BJ (cell line): Measurements from ENCODE around the gene SETD3. TPM values are rescaled to one million over a fixed set of nuclear protein-coding genes. Genes with fewer than 3 reads are reported as not detected.

Source experiments
- CTCF ChIA-PET: fragments of 350-600 bp; formaldehyde crosslinking; extraction: SDS; loops from one replicate; lab custom pipeline; 2021; ENCODE audit warnings: antibody characterized with exemption, inconsistent platforms; lab: Yijun Ruan, JAX
- POLR2A ChIA-PET: fragments of 300-600 bp; sonication (Branson Sonifier 250); formaldehyde crosslinking; extraction: SDS; loops from one replicate; lab custom pipeline; 2021; ENCODE audit warnings: antibody characterized with exemption; lab: Charles Lee
- DNase-seq: peaks from one replicate; pipeline ENCODE4 v3.0.0-alpha.2; 2011; ENCODE audit warnings: low read depth
- H3K27me3 ChIP-seq: 2 replicates; pipeline ENCODE4 v1.6.0; 2011; ENCODE audit warnings: low read length; ENCODE audit not compliant: control insufficient read depth, insufficient read depth
- H3K36me3 ChIP-seq: 2 replicates; pipeline ENCODE4 v1.5.1; 2011; ENCODE audit warnings: low read length; ENCODE audit not compliant: control insufficient read depth, insufficient read depth
- H3K4me3 ChIP-seq: 2 replicates; pipeline ENCODE4 v1.5.1; 2011; ENCODE audit warnings: low read depth, mild to moderate bottlenecking, control low read depth, low read length
- polyA plus RNA-seq: library from polyadenylated mRNA; depleted of rRNA; stranded (reverse); fragments of >200 nt; gene quantifications from 2 replicates; pipeline ENCODE4 v1.2.3, GENCODE V29; 2011
- TF ChIP-seq, protein P1 (sequence below): IDR thresholded peaks from 2 replicates; pipeline ENCODE4 v1.5.1; 2011; ENCODE audit warnings: low read depth, mild to moderate bottlenecking, control low read depth, inconsistent platforms, low read length, moderate library complexity; ENCODE audit not compliant: insufficient read depth

SETD3 gene
- polyA plus RNA-seq, 1 experiment: 20.2 TPM

- POLR2A ChIA-PET: no interaction called here
- Histone ChIP-seq H3K36me3 (no peaks in the 10 kb centered on the region), H3K27me3 (peaks cover 10% of the 10 kb centered on the region; the same call in 1 of the 2 replicates), H3K4me3 (no peak overlapping the region)
- TF ChIP-seq, protein P1, sequence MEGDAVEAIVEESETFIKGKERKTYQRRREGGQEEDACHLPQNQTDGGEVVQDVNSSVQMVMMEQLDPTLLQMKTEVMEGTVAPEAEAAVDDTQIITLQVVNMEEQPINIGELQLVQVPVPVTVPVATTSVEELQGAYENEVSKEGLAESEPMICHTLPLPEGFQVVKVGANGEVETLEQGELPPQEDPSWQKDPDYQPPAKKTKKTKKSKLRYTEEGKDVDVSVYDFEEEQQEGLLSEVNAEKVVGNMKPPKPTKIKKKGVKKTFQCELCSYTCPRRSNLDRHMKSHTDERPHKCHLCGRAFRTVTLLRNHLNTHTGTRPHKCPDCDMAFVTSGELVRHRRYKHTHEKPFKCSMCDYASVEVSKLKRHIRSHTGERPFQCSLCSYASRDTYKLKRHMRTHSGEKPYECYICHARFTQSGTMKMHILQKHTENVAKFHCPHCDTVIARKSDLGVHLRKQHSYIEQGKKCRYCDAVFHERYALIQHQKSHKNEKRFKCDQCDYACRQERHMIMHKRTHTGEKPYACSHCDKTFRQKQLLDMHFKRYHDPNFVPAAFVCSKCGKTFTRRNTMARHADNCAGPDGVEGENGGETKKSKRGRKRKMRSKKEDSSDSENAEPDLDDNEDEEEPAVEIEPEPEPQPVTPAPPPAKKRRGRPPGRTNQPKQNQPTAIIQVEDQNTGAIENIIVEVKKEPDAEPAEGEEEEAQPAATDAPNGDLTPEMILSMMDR: no peak
- CTCF ChIA-PET: interaction anchor here (8.7 kb wide), 1 partner anchor 7 kb away, joined by 73 read pairs; no protein-coding TSS in a partner anchor
- DNase-seq: no peak
Observed at GRCh38 chr14:99383472-99384449, 96.9 kb downstream of the SETD3 start.

GRCh38 chr14:99382781-99383471 is 97.7 kb downstream of the SETD3 start:
- POLR2A ChIA-PET: no interaction called here

GRCh38 chr14:99382071-99382470 is 98.6 kb downstream of the SETD3 start:
- POLR2A ChIA-PET: no interaction called here
- Histone ChIP-seq H3K27me3 (peaks cover 10% of the 10 kb centered on the region; the same call in 1 of the 2 replicates), H3K36me3 (no peaks in the 10 kb centered on the region), H3K4me3 (no peak overlapping the region)
- TF ChIP-seq, protein P1: no peak
- no peak for DNase-seq
- CTCF ChIA-PET: interaction anchor here (2.1 to 8.7 kb wide), 2 partner anchors 9 to 33 kb away, joined by 11 to 73 read pairs; no protein-coding TSS in a partner anchor

More at GRCh38 chr14:99382781-99383471, 97.7 kb downstream of the SETD3 start:
- DNase-seq: no peak
- Histone ChIP-seq H3K36me3 (no peaks in the 10 kb centered on the region), H3K4me3 (no peak overlapping the region), H3K27me3 (peaks cover 10% of the 10 kb centered on the region; the same call in 1 of the 2 replicates)
- TF ChIP-seq, protein P1: no peak
- CTCF ChIA-PET: interaction anchor here (2.1 to 8.7 kb wide), 2 partner anchors 8 to 32 kb away, joined by 11 to 73 read pairs; no protein-coding TSS in a partner anchor

DNA sequence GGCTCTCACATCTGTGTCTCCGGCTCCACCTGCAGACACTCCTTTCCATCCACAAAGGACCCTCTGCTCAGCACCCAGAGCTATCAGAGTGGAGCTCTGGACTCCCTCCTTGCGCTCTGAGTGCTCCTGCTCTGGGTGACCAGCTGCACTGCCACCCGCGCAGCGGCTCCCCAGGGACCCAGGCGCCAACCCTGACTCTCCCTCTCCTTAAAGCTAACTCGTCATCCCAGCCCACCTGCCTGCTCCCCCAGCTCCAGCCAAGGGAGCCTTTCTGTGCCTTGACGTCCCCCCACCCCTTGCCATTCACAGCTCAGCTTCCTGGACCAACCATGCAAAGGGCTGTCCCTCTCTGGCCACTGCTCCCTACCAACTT is 99.0 kb downstream of the SETD3 start:
- CTCF ChIA-PET: interaction anchor here (2.1 to 8.7 kb wide), 2 partner anchors 9 to 34 kb away, joined by 11 to 73 read pairs; no protein-coding TSS in a partner anchor
- DNase-seq: no peak
- TF ChIP-seq, protein P1: no peak
- Histone ChIP-seq H3K36me3 (no peaks in the 10 kb centered on the region), H3K27me3 (peaks cover 10% of the 10 kb centered on the region; the same call in 1 of the 2 replicates), H3K4me3 (no peak overlapping the region)
- POLR2A ChIA-PET: no interaction called here
